ENCODE results near the gene RHBDD3. TPM values are rescaled to one million over a fixed set of nuclear protein-coding genes. Genes with fewer than 3 reads are reported as not detected.

RHBDD3 gene
- total and polyA plus RNA-seq, 2 of the 8 experiments (the other 6 are each of a cell fraction or from before 2014, with no cell fraction given) = 72.1 to 117 TPM

GRCh38 chr22:29314537-29315285 lies 46.9 kb upstream of the RHBDD3 start (continued):
- no peak for TF ChIP-seq USF2 (IDR thresholded peaks at IDR 0.05; ENCODE audit: low read length)
- peak; percentile 87 for TF ChIP-seq EZH2 (IDR thresholded peaks at IDR 0.05; ENCODE audit: low read depth, low read length, severe bottlenecking)
- no peak for TF ChIP-seq YY1 (IDR thresholded peaks at IDR 0.05; ENCODE audit: low read depth, low read length)
- no peak for TF ChIP-seq KDM1A (IDR thresholded peaks at IDR 0.05; ENCODE audit: borderline replicate concordance, low read length)
- TF ChIP-seq SP4 (IDR thresholded peaks at IDR 0.05; ENCODE audit: low read length) = no peak
- TF ChIP-seq SP2 (IDR thresholded peaks at IDR 0.05; ENCODE audit: low read length) = no peak
